Tibial nerve (tissue), 4 donors: ENCODE measurements around the gene LRRC75B.
"Not testable (repeated sequence)": the region's sequence is repeated elsewhere in the genome, so short reads cannot be mapped to it uniquely, and the experiment has no call there.

ENCODE experiments used
- CTCF ChIP-seq, 5 experiments: fragments of 200-600 bp in 3 of 5; fragments of 450-650 bp in 2 of 5; sonication (generic) in 3 of 5; IDR thresholded peaks; one replicate each; pipeline ENCODE4 v1.5.1; 2016 to 2019; ENCODE audit warnings: antibody characterized with exemption in 5 of 5, mild to moderate bottlenecking in 3 of 5, moderate library complexity in 2 of 5
- EP300 ChIP-seq, 2 donors: sonication (generic); formaldehyde crosslinking; IDR thresholded peaks; one replicate each; pipeline ENCODE4 v1.6.1; 2017; ENCODE audit warnings: antibody characterized with exemption in 2 of 2, mild to moderate bottlenecking in 1 of 2

GRCh38 chr22:24631430-24632122, 38.7 kb upstream of the LRRC75B start:
- TF ChIP-seq EP300, CTCF (IDR thresholded peaks at IDR 0.05): not testable (repeated sequence)
